T-helper 17 cell (primary cell): ENCODE data around the gene SDK1. TPM values are rescaled to one million over a fixed set of nuclear protein-coding genes. Genes with fewer than 3 reads are reported as not detected.

Source experiments
- ATAC-seq: fragments of 150-1000 bp; cut with Tn5 transposase; 2 replicates; pipeline ENCODE4 v1.10.0; 2021; ENCODE audit warnings: mild to moderate bottlenecking, moderate library complexity
- DNase-seq, 3 donors: peaks; one replicate each; pipeline versions ENCODE4 v3.0.0 to v3.0.0-alpha.2; 2020 to 2021
- H3K9me3 ChIP-seq: one replicate; pipeline ENCODE4 v1.7.0; 2013; ENCODE audit warnings: low read length, mild to moderate bottlenecking; ENCODE audit not compliant: control insufficient read depth, poor library complexity, severe bottlenecking
- H3K27ac Mint-ChIP-seq: one replicate; pipeline ENCODE4 v1.8.0; 2022; ENCODE audit warnings: mild to moderate bottlenecking, moderate library complexity, mixed read lengths
- H3K27me3 Mint-ChIP-seq: one replicate; pipeline ENCODE4 v1.8.0; 2022; ENCODE audit warnings: mixed read lengths
- H3K36me3 Mint-ChIP-seq: one replicate; pipeline ENCODE4 v1.8.0; 2022; ENCODE audit warnings: low read depth, mixed read lengths
- H3K4me1 Mint-ChIP-seq: one replicate; pipeline ENCODE4 v1.8.0; 2022; ENCODE audit warnings: mild to moderate bottlenecking, mixed read lengths
- H3K4me3 Mint-ChIP-seq: one replicate; pipeline ENCODE4 v1.8.0; 2022; ENCODE audit warnings: mild to moderate bottlenecking, moderate library complexity, mixed read lengths
- total RNA-seq, 4 donors: library from RNA in 2 of 4; stranded (reverse) in 2 of 4; gene quantifications; one replicate each; pipeline ENCODE4 v1.2.3 and lab custom pipeline; 2022 to 2026

SDK1 gene
- total RNA-seq, 2 donors from 2014 or later: 0.12 to 0.13 TPM

DNA sequence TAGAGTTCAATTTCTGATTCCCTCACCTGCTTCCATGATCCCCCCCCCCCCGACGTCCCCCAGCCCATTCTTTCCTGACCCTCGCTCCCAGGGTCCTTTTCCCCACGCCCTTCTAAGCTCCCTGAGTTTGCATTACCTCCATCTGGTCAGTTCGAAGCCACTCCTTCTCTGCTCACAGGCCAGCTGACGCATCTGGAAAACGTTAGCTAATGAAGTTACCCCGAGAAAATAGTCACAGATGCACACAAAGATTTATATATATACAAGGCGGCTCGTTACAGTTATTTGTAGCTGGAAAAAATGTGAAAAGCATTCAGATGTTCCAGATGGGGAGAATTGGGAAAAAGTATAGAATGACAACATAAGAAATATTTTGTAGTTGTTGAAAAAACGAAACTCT, 751.1 kb downstream of the SDK1 start:
- H3K27ac Mint-ChIP-seq: no peak overlapping the region
- peaks cover 3% of the 10 kb centered on the region for H3K36me3 Mint-ChIP-seq
- no peaks in the 10 kb centered on the region for H3K9me3 ChIP-seq
- H3K4me1 Mint-ChIP-seq: no peaks in the 10 kb centered on the region
- DNase-seq (no peak), ATAC-seq (no peak)
- no peak overlapping the region for H3K4me3 Mint-ChIP-seq
- H3K27me3 Mint-ChIP-seq: peaks cover 20% of the 10 kb centered on the region

DNA sequence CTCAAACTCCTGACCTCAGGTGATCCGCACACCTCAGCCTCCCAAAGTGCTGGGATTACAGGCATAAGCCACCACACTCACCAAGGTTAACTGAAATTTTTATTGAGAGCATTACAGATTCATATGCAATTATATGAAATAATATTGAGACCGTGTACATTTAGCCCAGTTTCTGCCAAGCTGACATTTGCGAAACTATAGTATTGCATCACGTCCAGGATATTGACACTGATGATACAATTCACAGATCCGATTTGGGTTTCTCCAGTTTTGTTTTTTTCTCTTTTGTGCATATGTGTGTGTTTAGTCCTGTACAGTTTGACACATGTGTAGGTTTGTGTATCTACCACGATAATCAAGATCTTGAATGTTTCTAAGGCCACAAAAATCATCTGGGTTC, 753.1 kb downstream of the SDK1 start:
- no peaks in the 10 kb centered on the region for H3K9me3 ChIP-seq
- no peaks in the 10 kb centered on the region for H3K4me1 Mint-ChIP-seq
- H3K4me3 Mint-ChIP-seq: no peak overlapping the region
- peaks cover 3% of the 10 kb centered on the region for H3K36me3 Mint-ChIP-seq
- no peak overlapping the region for H3K27ac Mint-ChIP-seq
- peaks cover 23% of the 10 kb centered on the region for H3K27me3 Mint-ChIP-seq
- DNase-seq: no peak
- no peak for ATAC-seq

DNA sequence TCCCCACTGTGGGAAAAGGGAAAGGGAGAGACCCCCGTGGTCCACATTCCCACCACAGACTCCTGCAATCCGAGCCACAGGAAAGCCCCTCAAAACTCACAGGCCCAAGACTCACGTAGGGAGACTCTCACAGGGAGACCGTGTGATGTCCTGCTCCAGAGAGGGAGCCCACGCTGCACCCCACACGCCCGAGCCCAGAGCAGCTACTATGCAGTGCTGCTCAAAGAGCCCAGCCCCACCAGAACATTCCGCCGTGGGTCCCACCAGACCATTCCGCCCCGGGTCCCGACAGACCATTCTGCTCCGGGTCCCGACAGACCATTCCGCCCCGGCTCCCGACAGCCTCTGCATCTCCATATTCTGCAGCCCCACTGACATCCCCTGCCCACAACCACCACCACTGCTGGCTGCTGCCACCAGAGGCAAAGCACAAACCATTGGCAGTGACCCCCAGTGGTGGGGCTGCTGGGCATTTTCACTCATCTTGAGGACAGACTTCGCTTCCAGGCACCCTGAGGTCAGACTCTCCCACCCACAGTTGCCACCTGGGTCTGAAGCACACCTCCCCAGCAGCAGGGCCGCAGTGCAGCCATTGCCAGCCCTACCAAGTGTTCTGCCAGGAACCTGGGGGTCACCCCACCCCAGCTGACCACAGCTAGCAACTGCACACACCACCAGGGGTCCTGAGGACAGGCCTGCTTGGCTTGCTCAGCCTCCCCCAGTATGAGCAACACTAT, 755.7 kb downstream of the SDK1 start:
- Mint-ChIP-seq H3K36me3 (peaks cover 3% of the 10 kb centered on the region), H3K27ac (no peak overlapping the region)

DNA sequence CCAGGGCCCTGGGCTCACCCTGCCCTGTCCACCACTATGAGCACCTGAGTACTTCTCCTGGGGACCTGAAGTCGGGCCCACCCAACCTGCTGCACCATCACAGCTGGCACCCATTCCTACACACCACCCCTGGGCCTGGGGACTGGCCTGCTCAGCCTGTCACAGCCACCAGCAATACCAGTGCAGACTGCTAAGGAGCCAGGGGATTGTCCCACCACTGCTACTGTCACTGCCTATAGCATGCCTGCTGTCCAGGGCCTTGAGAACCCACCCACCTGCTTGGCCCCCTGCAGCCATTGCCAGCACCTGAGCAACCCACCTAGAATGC, 756.2 kb downstream of the SDK1 start:
- DNase-seq (no peak), ATAC-seq (no peak)
- Mint-ChIP-seq H3K27ac (no peak overlapping the region), H3K27me3 (peaks cover 20% of the 10 kb centered on the region), H3K4me3 (no peak overlapping the region), H3K4me1 (no peaks in the 10 kb centered on the region), H3K36me3 (peaks cover 3% of the 10 kb centered on the region)
- no peaks in the 10 kb centered on the region for H3K9me3 ChIP-seq

More for the DNA sequence above, 755.7 kb downstream of the SDK1 start:
- no peak overlapping the region for H3K4me3 Mint-ChIP-seq
- peaks cover 20% of the 10 kb centered on the region for H3K27me3 Mint-ChIP-seq
- no peak for DNase-seq
- no peaks in the 10 kb centered on the region for H3K4me1 Mint-ChIP-seq
- no peak for ATAC-seq
- no peaks in the 10 kb centered on the region for H3K9me3 ChIP-seq

DNA sequence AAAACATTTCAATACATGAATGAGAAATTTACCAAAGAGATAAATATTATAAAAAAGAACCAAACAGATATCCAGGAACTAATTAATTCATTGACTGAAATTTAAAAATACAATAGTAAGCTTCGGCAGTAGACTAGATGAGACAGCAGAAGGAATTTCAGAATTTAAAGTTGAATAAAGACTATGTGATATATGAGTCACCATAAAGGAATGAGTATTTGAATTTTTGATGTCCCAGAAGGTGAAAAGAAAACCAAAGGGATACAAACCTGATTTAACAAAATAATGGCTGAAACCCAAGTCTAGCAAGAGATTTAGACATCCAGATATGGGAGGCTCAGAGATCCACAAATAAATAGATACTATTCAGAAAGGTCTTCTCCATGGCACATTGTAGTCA, 757.1 kb downstream of the SDK1 start:
- no peak for DNase-seq
- H3K27ac Mint-ChIP-seq: no peak overlapping the region
- no peak for ATAC-seq
- H3K4me1 Mint-ChIP-seq: no peaks in the 10 kb centered on the region
- H3K4me3 Mint-ChIP-seq: no peak overlapping the region
- H3K9me3 ChIP-seq: no peaks in the 10 kb centered on the region
- H3K27me3 Mint-ChIP-seq: peaks cover 20% of the 10 kb centered on the region
- H3K36me3 Mint-ChIP-seq: peaks cover 3% of the 10 kb centered on the region

DNA sequence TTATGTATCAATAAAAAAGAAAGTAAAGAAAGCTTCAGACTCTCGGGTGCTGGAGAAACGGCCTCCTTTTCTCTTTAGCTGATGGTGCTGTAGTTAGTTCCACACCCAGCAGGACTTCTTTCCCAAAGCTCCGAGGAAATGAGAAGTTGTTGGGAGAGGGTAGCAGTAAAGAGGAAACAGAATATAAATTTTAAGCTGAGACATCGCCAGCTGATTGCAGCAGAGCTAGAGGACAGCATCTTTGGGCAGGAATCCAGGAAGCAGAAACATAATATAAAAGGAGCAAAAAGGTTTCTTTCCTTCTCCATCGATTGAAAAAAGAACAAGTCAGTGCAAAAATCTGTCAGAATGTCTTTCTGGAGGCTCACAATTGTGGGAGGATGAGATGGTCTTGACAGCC, 764.1 kb downstream of the SDK1 start:
- Mint-ChIP-seq H3K27ac (no peak overlapping the region), H3K4me1 (peaks cover 3% of the 10 kb centered on the region), H3K4me3 (no peak overlapping the region), H3K27me3 (peaks cover 10% of the 10 kb centered on the region), H3K36me3 (no peaks in the 10 kb centered on the region)
- DNase-seq (no peak), ATAC-seq (no peak)
- H3K9me3 ChIP-seq: no peaks in the 10 kb centered on the region

DNA sequence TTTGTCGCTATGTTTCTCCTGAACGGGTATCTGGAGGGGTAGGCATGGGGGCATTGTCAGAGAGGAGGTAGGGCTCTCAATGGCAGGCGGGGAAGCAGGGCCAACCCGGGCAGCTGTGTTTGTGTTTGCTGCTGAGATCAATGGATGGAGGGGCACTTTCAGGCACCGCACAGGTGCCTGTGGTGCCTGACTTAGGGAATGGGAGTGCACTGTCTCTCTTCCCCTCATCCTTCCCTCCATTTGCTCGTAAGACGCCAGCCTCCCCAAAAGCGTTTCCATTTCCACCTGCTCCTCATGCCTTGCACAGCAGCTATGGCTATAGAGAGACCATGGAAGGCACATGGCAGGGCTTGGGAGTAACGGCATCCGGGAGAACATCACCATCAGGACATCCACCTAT, 765.2 kb downstream of the SDK1 start:
- ATAC-seq (no peak), DNase-seq (no peak)
- no peaks in the 10 kb centered on the region for H3K36me3 Mint-ChIP-seq
- H3K27ac Mint-ChIP-seq: no peak overlapping the region
- no peak overlapping the region for H3K4me3 Mint-ChIP-seq
- peaks cover 10% of the 10 kb centered on the region for H3K27me3 Mint-ChIP-seq
- peaks cover 3% of the 10 kb centered on the region for H3K4me1 Mint-ChIP-seq
- H3K9me3 ChIP-seq: no peaks in the 10 kb centered on the region

DNA sequence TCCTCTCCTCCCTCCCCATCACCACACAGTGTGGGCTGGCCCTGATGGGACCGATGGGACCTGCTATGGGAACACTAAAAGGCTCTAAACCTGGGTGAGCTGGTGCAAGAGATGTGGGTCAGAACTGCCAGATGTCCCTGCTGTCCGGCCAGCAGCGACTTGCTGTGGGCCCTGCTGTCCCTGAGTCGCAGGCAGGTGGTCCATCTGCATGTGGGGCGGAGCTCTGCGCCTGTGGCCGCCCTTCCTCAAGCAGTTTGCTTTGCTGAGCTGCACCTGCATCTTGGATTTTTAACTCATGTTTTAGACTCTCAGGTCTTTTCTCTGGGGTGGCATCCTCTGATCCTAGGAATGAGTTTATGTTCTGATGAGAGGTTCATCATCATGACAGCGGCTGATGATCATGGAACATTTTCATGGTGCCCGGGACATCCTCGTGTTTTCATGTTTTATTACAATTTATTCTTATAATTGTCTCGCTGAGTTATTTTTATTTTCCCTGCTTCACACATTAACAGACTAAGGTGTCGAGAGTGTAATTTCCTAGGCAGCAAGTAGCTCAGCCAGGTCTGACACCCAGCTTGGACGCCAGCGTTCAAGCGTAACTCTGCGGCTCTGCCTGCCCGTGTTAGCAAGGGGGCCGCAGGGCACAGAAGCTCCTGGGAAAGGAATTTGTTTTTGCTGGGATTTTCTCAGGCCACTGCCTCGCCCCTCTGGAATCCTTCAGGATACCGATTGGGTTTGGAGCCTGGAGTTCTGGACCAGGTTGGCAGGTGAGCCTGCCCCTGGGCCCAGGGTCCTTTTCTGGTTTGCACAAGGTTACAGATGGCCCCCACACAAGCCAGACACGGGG, 765.8 kb downstream of the SDK1 start:
- DNase-seq (no peak), ATAC-seq (no peak)
- Mint-ChIP-seq H3K27ac (no peak overlapping the region), H3K4me1 (peaks cover 3% of the 10 kb centered on the region), H3K36me3 (no peaks in the 10 kb centered on the region), H3K27me3 (peaks cover 10% of the 10 kb centered on the region), H3K4me3 (no peak overlapping the region)
- H3K9me3 ChIP-seq: no peaks in the 10 kb centered on the region

DNA sequence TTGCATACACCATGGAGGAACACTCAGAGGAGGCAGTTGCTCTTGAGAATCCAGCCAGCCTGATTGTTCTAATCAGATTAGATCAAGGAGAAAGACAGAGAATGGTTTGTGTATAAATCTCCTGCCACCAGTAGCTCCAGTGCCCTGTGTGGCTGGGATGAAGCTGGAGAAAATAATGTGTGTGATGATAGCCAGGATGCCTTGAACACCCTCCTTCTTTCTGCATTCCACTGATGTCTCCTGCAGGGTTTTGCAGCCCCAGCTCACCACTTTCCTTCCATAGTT, 766.4 kb downstream of the SDK1 start:
- H3K4me1 Mint-ChIP-seq: peaks cover 3% of the 10 kb centered on the region
- DNase-seq: no peak
- no peaks in the 10 kb centered on the region for H3K36me3 Mint-ChIP-seq
- no peak overlapping the region for H3K27ac Mint-ChIP-seq
- H3K4me3 Mint-ChIP-seq: no peak overlapping the region
- peaks cover 15% of the 10 kb centered on the region for H3K27me3 Mint-ChIP-seq
- no peaks in the 10 kb centered on the region for H3K9me3 ChIP-seq
- ATAC-seq: no peak

DNA sequence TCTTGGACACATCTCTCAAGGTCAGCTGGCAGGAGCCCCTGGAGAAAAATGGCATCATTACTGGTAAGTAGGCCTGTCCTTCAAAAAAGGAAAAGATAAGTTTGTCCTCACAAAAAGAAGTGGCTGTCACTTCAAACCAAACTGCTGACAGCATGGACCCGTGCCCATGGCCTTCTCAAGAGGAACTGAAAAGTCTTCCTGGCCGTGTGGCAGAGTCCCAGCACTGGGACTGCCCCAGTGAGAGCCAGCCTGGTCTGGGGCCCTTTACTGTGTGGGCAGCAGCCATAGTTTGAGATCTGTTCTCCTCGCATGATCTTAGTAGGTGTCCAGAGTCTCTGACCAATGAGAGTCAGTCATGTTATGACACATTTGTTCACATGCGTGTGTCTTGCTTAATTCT, 766.8 kb downstream of the SDK1 start:
- H3K9me3 ChIP-seq: no peaks in the 10 kb centered on the region
- Mint-ChIP-seq H3K27me3 (peaks cover 15% of the 10 kb centered on the region), H3K27ac (no peak overlapping the region), H3K36me3 (no peaks in the 10 kb centered on the region), H3K4me1 (peaks cover 3% of the 10 kb centered on the region), H3K4me3 (no peak overlapping the region)
- ATAC-seq (no peak), DNase-seq (no peak)

DNA sequence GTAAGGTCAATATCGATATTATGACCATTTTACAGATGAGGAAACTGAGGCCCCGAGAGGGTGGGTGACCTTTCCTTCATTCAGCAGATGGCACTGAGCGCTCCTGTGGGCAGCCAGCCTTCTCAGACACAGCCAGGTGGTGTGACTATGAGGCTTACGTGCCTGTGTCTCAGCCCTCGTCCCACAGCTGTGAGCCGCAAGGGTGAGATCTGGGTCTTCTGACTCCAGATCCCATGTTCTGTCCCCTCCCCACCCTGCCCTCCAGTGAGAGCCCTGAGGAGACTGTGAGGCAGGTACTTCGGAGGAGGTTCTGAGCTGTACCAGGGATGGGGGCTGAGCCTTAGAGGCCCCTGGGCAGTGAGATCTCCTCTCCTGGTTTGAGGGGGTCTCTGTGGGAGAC, 767.2 kb downstream of the SDK1 start:
- peaks cover 3% of the 10 kb centered on the region for H3K4me1 Mint-ChIP-seq
- H3K4me3 Mint-ChIP-seq: no peak overlapping the region
- H3K9me3 ChIP-seq: no peaks in the 10 kb centered on the region
- no peak overlapping the region for H3K27ac Mint-ChIP-seq
- DNase-seq: no peak
- peaks cover 18% of the 10 kb centered on the region for H3K27me3 Mint-ChIP-seq
- H3K36me3 Mint-ChIP-seq: no peaks in the 10 kb centered on the region
- ATAC-seq: no peak

DNA sequence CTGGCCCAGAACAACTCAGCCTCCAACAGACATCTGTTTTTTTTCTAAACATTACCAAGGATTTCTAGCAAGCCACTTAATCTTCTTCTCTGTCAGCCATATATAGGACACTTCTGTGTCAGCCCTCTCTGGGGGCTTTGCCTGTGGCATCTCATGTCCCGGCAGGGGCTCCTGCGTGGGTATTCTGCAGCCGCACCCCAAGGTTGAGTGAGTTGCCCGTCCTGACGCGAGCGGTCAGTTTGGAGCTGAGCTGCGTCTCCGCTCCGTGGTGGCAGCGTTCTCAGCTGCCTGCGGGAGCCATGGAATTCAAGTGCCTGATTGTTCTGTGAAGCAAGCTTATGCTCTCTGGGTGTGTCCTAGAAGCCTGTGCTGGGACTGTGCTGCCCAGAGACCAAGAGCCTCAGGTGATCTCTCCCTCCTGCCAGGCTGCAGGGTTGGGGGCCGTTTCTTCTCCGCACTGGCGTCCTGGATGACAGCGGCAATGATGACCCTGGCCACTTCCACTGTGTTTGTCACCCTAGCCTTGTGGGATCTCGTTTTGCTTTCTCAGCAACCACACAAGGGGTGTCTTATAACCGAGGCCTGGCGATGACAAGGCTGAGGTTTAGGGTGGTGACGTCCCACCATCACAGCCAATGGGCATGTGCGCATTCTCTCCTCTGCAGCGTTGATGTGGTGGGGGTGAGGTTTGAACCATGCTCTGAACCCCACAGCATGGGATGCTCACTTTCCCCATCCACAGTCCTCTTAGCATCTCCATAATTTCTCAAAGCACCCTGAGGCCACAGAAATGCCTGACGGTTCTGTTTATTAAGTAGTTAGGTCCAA, 768.4 kb downstream of the SDK1 start:
- H3K27ac Mint-ChIP-seq: no peak overlapping the region
- no peaks in the 10 kb centered on the region for H3K9me3 ChIP-seq
- H3K27me3 Mint-ChIP-seq: peaks cover 20% of the 10 kb centered on the region
- no peaks in the 10 kb centered on the region for H3K36me3 Mint-ChIP-seq
- H3K4me3 Mint-ChIP-seq: no peak overlapping the region
- ATAC-seq (no peak), DNase-seq (no peak)
- H3K4me1 Mint-ChIP-seq: peaks cover 3% of the 10 kb centered on the region

DNA sequence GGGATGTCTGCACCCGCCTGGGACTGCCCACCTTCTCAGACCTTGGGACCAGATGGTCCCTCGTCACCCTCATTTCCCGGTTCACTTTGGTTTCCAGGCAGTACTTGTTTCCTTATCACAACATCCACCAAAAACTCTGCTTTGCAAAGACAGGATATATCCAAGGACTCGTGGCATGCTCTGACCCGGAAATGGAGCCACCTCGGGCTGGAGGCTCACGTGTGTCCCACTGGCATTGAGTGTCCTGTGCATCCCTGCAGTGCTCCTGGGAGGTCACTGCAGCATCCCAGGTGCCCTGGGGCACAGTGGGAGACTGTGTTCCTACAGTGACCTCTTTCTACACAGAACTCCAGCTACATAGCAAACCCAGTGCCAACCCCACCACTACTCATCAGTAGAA, 769.2 kb downstream of the SDK1 start:
- DNase-seq: no peak
- Mint-ChIP-seq H3K27ac (no peak overlapping the region), H3K4me1 (no peaks in the 10 kb centered on the region), H3K4me3 (no peak overlapping the region), H3K36me3 (no peaks in the 10 kb centered on the region), H3K27me3 (peaks cover 20% of the 10 kb centered on the region)
- ATAC-seq: no peak
- H3K9me3 ChIP-seq: no peaks in the 10 kb centered on the region
